Mononuclear cell (primary cell): ENCODE measurements around the gene IFNA8. TPM values are rescaled to one million over a fixed set of nuclear protein-coding genes. Genes with fewer than 3 reads are reported as not detected.

Experiments
- H3K27me3 ChIP-seq: 2 replicates; pipeline ENCODE4 v1.6.0; 2011; ENCODE audit warnings: low read length, control low read depth; ENCODE audit not compliant: insufficient read depth
- H3K4me1 ChIP-seq: 2 replicates; pipeline ENCODE4 v1.5.1; 2011; ENCODE audit warnings: mild to moderate bottlenecking, low read length, control low read depth; ENCODE audit not compliant: insufficient read depth
- H3K4me3 ChIP-seq: 2 replicates; pipeline ENCODE4 v1.5.1; 2011; ENCODE audit warnings: mild to moderate bottlenecking, low read length, moderate library complexity
- H3K9me3 ChIP-seq: 2 replicates; pipeline ENCODE4 v1.5.1; 2011; ENCODE audit warnings: low read depth, mild to moderate bottlenecking, control low read depth, low read length
- total RNA-seq: library from RNA; depleted of rRNA; stranded (reverse); fragments of >200 nt; gene quantifications from one replicate; pipeline ENCODE4 v1.2.3, GENCODE V29; 2012

The IFNA8 gene
- total RNA-seq, 1 donor, result not detected

- Histone ChIP-seq H3K4me3 (no peak overlapping the region), H3K9me3 (no peaks in the 10 kb centered on the region), H3K27me3 (peaks cover 33% of the 10 kb centered on the region), H3K4me1 (no peaks in the 10 kb centered on the region)
These were observed 41.9 kb downstream of the IFNA8 start for GRCh38 chr9:21450733-21451394.

GRCh38 chr9:21452681-21453080 is 43.8 kb downstream of the IFNA8 start:
- peaks cover 19% of the 10 kb centered on the region for H3K27me3 ChIP-seq
- no peaks in the 10 kb centered on the region for H3K4me1 ChIP-seq
- H3K4me3 ChIP-seq, result no peak overlapping the region
- no peaks in the 10 kb centered on the region for H3K9me3 ChIP-seq

- H3K4me3 ChIP-seq, result no peak overlapping the region
- H3K27me3 ChIP-seq, result peaks cover 12% of the 10 kb centered on the region
- no peaks in the 10 kb centered on the region for H3K4me1 ChIP-seq
- H3K9me3 ChIP-seq, result no peaks in the 10 kb centered on the region
These were observed 45.2 kb downstream of the IFNA8 start for GRCh38 chr9:21454149-21454548.

- Histone ChIP-seq H3K4me3 (no peak overlapping the region), H3K4me1 (no peaks in the 10 kb centered on the region), H3K9me3 (no peaks in the 10 kb centered on the region), H3K27me3 (peaks cover 14% of the 10 kb centered on the region)
These were observed 46.4 kb downstream of the IFNA8 start for GRCh38 chr9:21455320-21455719.

Other genes starting within 250 kb of the IFNA8 start
- not detected for gene IFNA21, start 242.5 kb upstream of the IFNA8 start, total RNA-seq
- not detected for gene IFNA4, start 221.5 kb upstream of the IFNA8 start, total RNA-seq
- gene IFNA7, start 206.9 kb upstream of the IFNA8 start, total RNA-seq, result not detected
- gene IFNA10, start 202.0 kb upstream of the IFNA8 start, total RNA-seq, result not detected
- not detected for gene IFNA16, start 191.8 kb upstream of the IFNA8 start, total RNA-seq
- not detected for gene IFNA17, start 180.9 kb upstream of the IFNA8 start, total RNA-seq
- not detected for gene IFNA14, start 169.1 kb upstream of the IFNA8 start, total RNA-seq
- 0.10 TPM for gene IFNA5, start 103.8 kb upstream of the IFNA8 start, total RNA-seq
- gene KLHL9, start 73.7 kb upstream of the IFNA8 start, total RNA-seq, result 22.0 TPM
- 0.10 TPM for gene IFNA6, start 58.2 kb upstream of the IFNA8 start, total RNA-seq
- gene IFNA13, start 41.1 kb upstream of the IFNA8 start, total RNA-seq, result not detected
- gene IFNA2, start 23.7 kb upstream of the IFNA8 start, total RNA-seq, result 0.21 TPM
- not detected for gene IFNA1, start 31.3 kb downstream of the IFNA8 start, total RNA-seq
- gene IFNE, start 73.2 kb downstream of the IFNA8 start, total RNA-seq, result not detected